Neural progenitor cell (in vitro differentiated cells): Measurements from ENCODE around the gene SLC5A12. TPM values are rescaled to one million over a fixed set of nuclear protein-coding genes. Genes with fewer than 3 reads are reported as not detected.

Experiments
- DNase-seq: peaks from one replicate; pipeline ENCODE4 v3.0.0-alpha.2; 2016; ENCODE audit warnings: low spot score
- H2AFZ ChIP-seq: fragments of 200-600 bp; sonication (generic); replicated peaks from 2 replicates; pipeline ENCODE4 v1.6.1; 2016; ENCODE audit warnings: antibody characterized with exemption
- H3F3A ChIP-seq: fragments of 200-600 bp; sonication (generic); 2 replicates; pipeline ENCODE4 v1.6.1; 2016; ENCODE audit warnings: antibody characterized with exemption, low read depth
- H3K27ac ChIP-seq: fragments of 200-600 bp; sonication (generic); 2 replicates; pipeline ENCODE4 v1.5.1; 2016; ENCODE audit warnings: mild to moderate bottlenecking
- H3K27me3 ChIP-seq: fragments of 200-600 bp; sonication (generic); 2 replicates; pipeline ENCODE4 v1.6.1; 2016; ENCODE audit warnings: mild to moderate bottlenecking, moderate library complexity
- H3K36me3 ChIP-seq: fragments of 200-600 bp; sonication (generic); 2 replicates; pipeline ENCODE4 v1.5.1; 2016
- H3K4me1 ChIP-seq: fragments of 200-600 bp; sonication (generic); 2 replicates; pipeline ENCODE4 v1.6.1; 2016; ENCODE audit warnings: mixed run types
- H3K4me2 ChIP-seq: fragments of 200-600 bp; sonication (generic); 2 replicates; pipeline ENCODE4 v1.6.1; 2016
- H3K4me3 ChIP-seq: fragments of 200-600 bp; sonication (generic); 2 replicates; pipeline ENCODE4 v1.5.1; 2016
- H3K79me2 ChIP-seq: fragments of 200-600 bp; sonication (generic); 2 replicates; pipeline ENCODE4 v1.6.1; 2016; ENCODE audit warnings: low read depth
- H3K9ac ChIP-seq: fragments of 200-600 bp; sonication (generic); 2 replicates; pipeline ENCODE4 v1.6.1; 2016
- H3K9me3 ChIP-seq: fragments of 200-600 bp; sonication (generic); 2 replicates; pipeline ENCODE4 v1.5.1; 2016; ENCODE audit warnings: low read depth
- H4K20me1 ChIP-seq: fragments of 200-600 bp; sonication (generic); 2 replicates; pipeline ENCODE4 v1.6.1; 2016; ENCODE audit warnings: low read depth
- H3K27ac Mint-ChIP-seq: 3 replicates; pipeline ENCODE4 v1.8.0; 2021; ENCODE audit warnings: mixed read lengths
- H3K27me3 Mint-ChIP-seq: 2 replicates; pipeline ENCODE4 v1.8.0; 2022; ENCODE audit warnings: low read depth, mild to moderate bottlenecking, inconsistent platforms, moderate library complexity, mixed read lengths; ENCODE audit not compliant: insufficient read depth
- H3K36me3 Mint-ChIP-seq: 3 replicates; pipeline ENCODE4 v1.8.0; 2021; ENCODE audit warnings: mixed read lengths
- H3K4me1 Mint-ChIP-seq: 3 replicates; pipeline ENCODE4 v1.8.0; 2021; ENCODE audit warnings: mixed read lengths
- H3K4me3 Mint-ChIP-seq: 3 replicates; pipeline ENCODE4 v1.8.0; 2021; ENCODE audit warnings: mild to moderate bottlenecking, moderate library complexity, mixed read lengths
- H3K9me3 Mint-ChIP-seq: 3 replicates; pipeline ENCODE4 v1.8.0; 2020; ENCODE audit warnings: mixed read lengths
- EZH2 ChIP-seq: fragments of 200-600 bp; sonication (generic); IDR thresholded peaks from 2 replicates; pipeline ENCODE4 v1.6.1; 2017; ENCODE audit warnings: antibody characterized with exemption, mild to moderate bottlenecking, moderate library complexity
- EZH2phosphoT487 ChIP-seq: fragments of 200-600 bp; sonication (generic); IDR thresholded peaks from 2 replicates; pipeline ENCODE4 v1.6.1; 2017; ENCODE audit warnings: antibody characterized with exemption
- total RNA-seq: library from RNA; depleted of rRNA; stranded (reverse); fragments of >200 nt; gene quantifications from 2 replicates; pipeline ENCODE4 v1.2.3, GENCODE V29; 2015; ENCODE audit warnings: low replicate concordance
- TF ChIP-seq, protein P1 (sequence below): fragments of 200-600 bp; sonication (generic); IDR thresholded peaks from 2 replicates; pipeline ENCODE4 v1.5.1; 2017; ENCODE audit warnings: antibody characterized with exemption, mild to moderate bottlenecking

The SLC5A12 gene
- total RNA-seq, 1 donor from 2014 or later = 4.9 TPM

DNA sequence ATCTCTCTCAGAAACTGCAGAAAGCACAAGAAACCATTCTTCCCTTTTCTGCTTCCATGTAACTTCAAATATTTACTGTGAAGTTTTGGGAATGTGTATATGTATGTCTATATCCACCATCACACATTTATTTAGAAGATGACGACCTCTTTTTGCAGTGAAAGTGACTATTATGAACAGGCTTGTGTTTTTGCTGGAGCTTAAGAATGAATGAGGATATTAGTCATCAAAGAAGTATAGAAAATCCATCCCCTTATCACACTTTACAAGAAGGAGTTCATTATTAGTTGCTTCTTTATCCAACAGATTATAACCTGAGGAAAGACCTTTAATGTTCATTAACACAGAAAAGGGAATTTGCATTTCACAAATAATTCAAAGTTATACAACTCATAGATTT, 21.1 kb upstream of the SLC5A12 start:
- TF ChIP-seq EZH2phosphoT487 = no peak
- TF ChIP-seq, protein P1, sequence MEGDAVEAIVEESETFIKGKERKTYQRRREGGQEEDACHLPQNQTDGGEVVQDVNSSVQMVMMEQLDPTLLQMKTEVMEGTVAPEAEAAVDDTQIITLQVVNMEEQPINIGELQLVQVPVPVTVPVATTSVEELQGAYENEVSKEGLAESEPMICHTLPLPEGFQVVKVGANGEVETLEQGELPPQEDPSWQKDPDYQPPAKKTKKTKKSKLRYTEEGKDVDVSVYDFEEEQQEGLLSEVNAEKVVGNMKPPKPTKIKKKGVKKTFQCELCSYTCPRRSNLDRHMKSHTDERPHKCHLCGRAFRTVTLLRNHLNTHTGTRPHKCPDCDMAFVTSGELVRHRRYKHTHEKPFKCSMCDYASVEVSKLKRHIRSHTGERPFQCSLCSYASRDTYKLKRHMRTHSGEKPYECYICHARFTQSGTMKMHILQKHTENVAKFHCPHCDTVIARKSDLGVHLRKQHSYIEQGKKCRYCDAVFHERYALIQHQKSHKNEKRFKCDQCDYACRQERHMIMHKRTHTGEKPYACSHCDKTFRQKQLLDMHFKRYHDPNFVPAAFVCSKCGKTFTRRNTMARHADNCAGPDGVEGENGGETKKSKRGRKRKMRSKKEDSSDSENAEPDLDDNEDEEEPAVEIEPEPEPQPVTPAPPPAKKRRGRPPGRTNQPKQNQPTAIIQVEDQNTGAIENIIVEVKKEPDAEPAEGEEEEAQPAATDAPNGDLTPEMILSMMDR = no peak
- H3K9me3 Mint-ChIP-seq = no peaks in the 10 kb centered on the region

DNA sequence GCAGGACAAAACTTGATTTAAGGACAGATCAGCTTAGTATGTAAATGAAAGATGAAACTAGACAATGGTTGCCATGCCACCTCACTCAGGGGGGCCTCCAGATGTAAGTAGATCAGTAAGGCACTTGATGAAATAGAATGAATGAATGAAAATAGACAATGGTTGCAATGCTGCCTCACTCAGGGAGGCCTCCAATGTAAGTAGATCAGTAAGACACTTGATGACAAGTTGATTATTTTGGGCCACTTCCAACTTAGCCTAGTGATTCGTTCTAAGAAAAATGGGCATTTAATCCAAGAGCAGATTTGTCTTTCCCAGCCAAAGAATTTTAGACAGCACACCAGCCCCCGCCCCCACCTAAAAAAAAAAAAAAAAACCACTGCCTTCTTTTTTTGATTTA, 19.2 kb upstream of the SLC5A12 start:
- H3K27me3 ChIP-seq = no peaks in the 10 kb centered on the region
- H3K27ac ChIP-seq = no peak overlapping the region
- H3K4me3 ChIP-seq = no peak overlapping the region
- Mint-ChIP-seq H3K27ac (no peak overlapping the region), H3K4me3 (no peak overlapping the region), H3K36me3 (no peaks in the 10 kb centered on the region), H3K9me3 (no peaks in the 10 kb centered on the region), H3K4me1 (peaks cover 15% of the 10 kb centered on the region), H3K27me3 (no peaks in the 10 kb centered on the region)
- peak; percentile 56 for DNase-seq
- H3K36me3 ChIP-seq = no peaks in the 10 kb centered on the region
- H3K9me3 ChIP-seq = no peaks in the 10 kb centered on the region
- H2AFZ ChIP-seq = no peak overlapping the region
- H3K9ac ChIP-seq = no peak overlapping the region
- no peaks in the 10 kb centered on the region for H3K79me2 ChIP-seq
- peak overlapping the region; percentile 51 for H3K4me2 ChIP-seq
- H3F3A ChIP-seq = no peaks in the 10 kb centered on the region
- TF ChIP-seq EZH2 (no peak), EZH2phosphoT487 (peak; percentile 44)
- peaks cover 21% of the 10 kb centered on the region for H3K4me1 ChIP-seq
- no peaks in the 10 kb centered on the region for H4K20me1 ChIP-seq

More for the DNA sequence above, 21.1 kb upstream of the SLC5A12 start:
- H3K9me3 ChIP-seq = no peaks in the 10 kb centered on the region
- H3K4me2 ChIP-seq = no peak overlapping the region
- H3F3A ChIP-seq = no peaks in the 10 kb centered on the region
- H2AFZ ChIP-seq = no peak overlapping the region
- H3K4me1 ChIP-seq = peaks cover 21% of the 10 kb centered on the region
- no peaks in the 10 kb centered on the region for H3K36me3 ChIP-seq
- no peak overlapping the region for H3K27ac ChIP-seq
- peaks cover 15% of the 10 kb centered on the region for H3K4me1 Mint-ChIP-seq
- no peaks in the 10 kb centered on the region for H3K27me3 Mint-ChIP-seq
- H4K20me1 ChIP-seq = no peaks in the 10 kb centered on the region
- no peak overlapping the region for H3K4me3 ChIP-seq
- H3K9ac ChIP-seq = no peak overlapping the region
- H3K27ac Mint-ChIP-seq = no peak overlapping the region
- no peaks in the 10 kb centered on the region for H3K36me3 Mint-ChIP-seq
- no peaks in the 10 kb centered on the region for H3K27me3 ChIP-seq
- no peak for DNase-seq
- H3K4me3 Mint-ChIP-seq = no peak overlapping the region
- H3K79me2 ChIP-seq = no peaks in the 10 kb centered on the region

DNA sequence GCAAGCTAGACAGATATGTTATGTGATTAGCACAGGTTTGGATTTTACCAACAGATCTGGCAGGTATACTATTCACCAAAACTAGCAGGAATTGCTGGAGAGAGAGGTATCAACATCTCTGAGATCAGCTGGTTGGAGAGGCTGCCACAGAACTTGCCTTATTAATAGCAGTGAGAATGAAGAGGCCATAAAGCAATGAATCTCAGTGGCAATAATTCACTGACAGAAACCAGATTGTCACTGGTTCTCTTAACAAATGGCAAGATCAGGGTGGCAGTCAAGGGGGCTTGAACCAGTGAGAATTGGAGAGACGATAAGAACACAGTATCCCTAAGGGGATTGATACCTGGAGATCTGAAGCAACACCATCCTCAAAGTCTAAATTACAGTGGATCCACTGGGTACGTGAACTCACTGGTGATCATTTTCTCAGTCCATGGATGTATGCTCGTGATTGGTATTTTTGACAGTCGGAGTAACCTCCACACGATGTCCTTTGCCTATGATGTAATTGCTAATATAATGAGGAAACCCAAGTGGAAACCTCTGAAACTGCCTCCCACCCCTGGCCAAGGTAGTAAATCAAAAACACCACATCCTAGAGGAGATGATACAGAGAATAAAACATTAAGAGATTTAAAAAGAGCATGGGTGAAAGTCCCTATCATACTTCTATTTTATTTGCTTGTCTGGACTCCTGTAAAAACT, 17.7 kb upstream of the SLC5A12 start:
- no peaks in the 10 kb centered on the region for H3K27me3 Mint-ChIP-seq
- TF ChIP-seq, protein P1 = no peak
- no peak for TF ChIP-seq EZH2
- TF ChIP-seq EZH2phosphoT487 = no peak
- no peak overlapping the region for H2AFZ ChIP-seq
- H3K9me3 Mint-ChIP-seq = no peaks in the 10 kb centered on the region
- H3K9ac ChIP-seq = no peak overlapping the region
- no peaks in the 10 kb centered on the region for H4K20me1 ChIP-seq
- no peaks in the 10 kb centered on the region for H3F3A ChIP-seq
- peaks cover 15% of the 10 kb centered on the region for H3K4me1 Mint-ChIP-seq
- H3K9me3 ChIP-seq = no peaks in the 10 kb centered on the region
- no peaks in the 10 kb centered on the region for H3K36me3 Mint-ChIP-seq
- H3K4me1 ChIP-seq = peaks cover 21% of the 10 kb centered on the region
- no peak overlapping the region for H3K4me2 ChIP-seq
- H3K27me3 ChIP-seq = no peaks in the 10 kb centered on the region
- DNase-seq = no peak
- no peak overlapping the region for H3K4me3 ChIP-seq
- H3K27ac Mint-ChIP-seq = no peak overlapping the region
- no peak overlapping the region for H3K27ac ChIP-seq
- no peak overlapping the region for H3K4me3 Mint-ChIP-seq
- H3K79me2 ChIP-seq = no peaks in the 10 kb centered on the region
- no peaks in the 10 kb centered on the region for H3K36me3 ChIP-seq

DNA sequence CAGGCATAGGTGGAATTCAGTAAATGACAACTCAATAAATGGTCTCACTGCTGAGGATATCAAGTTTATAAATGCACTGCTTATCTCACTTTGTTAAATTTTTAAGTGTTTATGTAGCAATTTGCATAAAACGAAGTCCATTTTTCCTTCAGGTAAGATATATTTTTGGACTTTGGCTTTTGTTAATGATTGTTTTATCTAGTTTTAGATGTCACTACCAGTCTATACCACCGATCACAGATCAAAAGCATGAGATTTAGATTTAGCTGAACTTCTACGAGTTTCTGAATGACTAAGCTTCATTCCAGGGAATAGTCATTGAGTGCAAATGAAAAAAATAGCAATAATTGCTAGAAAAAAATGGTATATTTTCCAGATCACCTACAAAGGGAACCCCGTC, 12.8 kb upstream of the SLC5A12 start:
- no peaks in the 10 kb centered on the region for H4K20me1 ChIP-seq
- no peaks in the 10 kb centered on the region for H3K36me3 ChIP-seq
- H3K27me3 ChIP-seq = no peaks in the 10 kb centered on the region
- H3K4me3 ChIP-seq = no peak overlapping the region
- H3K27me3 Mint-ChIP-seq = no peaks in the 10 kb centered on the region
- H3K36me3 Mint-ChIP-seq = no peaks in the 10 kb centered on the region
- no peak overlapping the region for H3K27ac ChIP-seq
- TF ChIP-seq EZH2 (no peak), EZH2phosphoT487 (no peak)
- TF ChIP-seq, protein P1 = no peak
- no peaks in the 10 kb centered on the region for H3K4me1 Mint-ChIP-seq
- no peak for DNase-seq
- H2AFZ ChIP-seq = no peak overlapping the region
- H3K9me3 Mint-ChIP-seq = no peaks in the 10 kb centered on the region
- no peak overlapping the region for H3K27ac Mint-ChIP-seq
- no peaks in the 10 kb centered on the region for H3K4me1 ChIP-seq
- no peak overlapping the region for H3K4me2 ChIP-seq
- no peaks in the 10 kb centered on the region for H3F3A ChIP-seq
- no peaks in the 10 kb centered on the region for H3K9me3 ChIP-seq
- no peak overlapping the region for H3K4me3 Mint-ChIP-seq
- H3K79me2 ChIP-seq = no peaks in the 10 kb centered on the region
- no peak overlapping the region for H3K9ac ChIP-seq
